ENCODE results near the gene APOL4.
A peak's percentile ranks its signal among the peaks of the same experiment; 100 is the strongest.
"Not testable (repeated sequence)": the region's sequence is repeated elsewhere in the genome, so short reads cannot be mapped to it uniquely, and the experiment has no call there.

Gene APOL4

DNA sequence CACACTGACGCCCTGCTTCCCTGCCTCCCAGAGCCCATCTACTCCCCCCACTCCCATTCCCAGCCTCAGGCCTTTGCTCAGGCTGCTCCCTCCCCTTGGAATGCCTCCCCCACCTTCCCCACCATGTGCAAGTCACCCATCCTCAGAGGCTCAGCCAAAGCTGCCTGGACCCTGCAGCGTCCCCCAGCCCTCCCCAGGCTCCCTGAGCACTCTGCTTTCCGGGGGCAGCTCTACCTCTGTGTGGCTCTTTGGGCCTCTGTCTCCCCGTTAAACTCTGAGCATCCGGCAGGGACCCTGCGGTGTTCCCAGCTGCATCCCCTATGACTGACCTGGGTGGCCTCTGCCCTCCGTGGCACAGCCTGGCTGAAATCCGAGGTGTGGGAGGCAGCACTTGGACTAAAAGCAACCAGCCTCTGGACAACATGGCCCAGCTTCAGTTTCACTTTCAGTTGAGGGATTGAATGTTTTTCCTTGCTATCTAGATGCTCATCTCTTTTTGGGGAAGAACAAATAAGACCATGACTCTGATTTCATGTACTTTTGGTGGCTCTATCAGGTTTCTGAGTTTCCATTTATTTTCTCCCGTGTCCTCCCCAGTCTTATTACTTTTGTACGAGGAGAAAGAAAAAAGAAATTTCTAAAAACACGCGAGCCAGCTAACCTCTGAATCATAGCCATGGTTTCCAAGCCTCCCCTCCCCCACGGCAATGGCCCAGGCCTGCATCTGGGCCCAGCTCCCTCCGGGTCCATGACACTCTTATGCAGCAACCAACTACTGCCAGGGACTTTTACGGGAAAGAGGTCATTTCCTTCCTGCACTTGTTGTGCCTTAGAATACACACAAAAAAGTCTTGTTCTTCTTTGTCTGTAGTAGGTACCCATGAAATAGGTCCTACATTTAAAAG lies 44.8 kb downstream of the APOL4 start:
- no peak for TF ChIP-seq CTCF (IDR thresholded peaks at IDR 0.05; ENCODE audit: low read depth, low read length, missing control alignments)
- peak overlapping the region; percentile 50 for H3K4me3 ChIP-seq (ENCODE audit: low read depth, low read length)
- DNase-seq (ENCODE audit: low read depth): no peak

- H3K4me3 ChIP-seq (ENCODE audit: low read depth, low read length): peak overlapping the region; percentile 50; the same call in 1 of the 2 replicates
- TF ChIP-seq CTCF (IDR thresholded peaks at IDR 0.05; ENCODE audit: low read depth, low read length, missing control alignments): no peak
- no peak for DNase-seq (ENCODE audit: low read depth)
These were observed 45.5 kb downstream of the APOL4 start for GRCh38 chr22:36156119-36156514.

DNA sequence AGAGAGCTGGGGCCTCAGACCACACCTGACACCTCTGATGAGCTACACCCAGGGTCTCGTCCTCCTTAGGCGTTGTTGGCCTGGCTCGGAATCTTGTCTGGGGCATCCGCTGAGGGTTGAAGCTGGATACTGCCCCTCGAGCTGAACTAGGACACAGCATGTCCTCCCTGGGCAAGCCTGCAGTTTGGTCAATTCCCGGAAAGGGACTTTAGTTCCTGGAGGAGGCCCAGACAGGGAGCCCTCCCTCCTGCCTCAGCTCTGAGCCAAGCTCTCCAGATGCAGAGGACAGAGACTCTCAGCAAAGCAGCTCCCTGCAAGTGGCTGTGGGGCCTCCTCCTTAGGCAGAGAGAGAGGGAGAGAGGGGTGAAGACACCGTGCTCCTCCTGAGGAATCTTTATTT lies 45.9 kb downstream of the APOL4 start:
- TF ChIP-seq CTCF (IDR thresholded peaks at IDR 0.05; ENCODE audit: low read depth, low read length, missing control alignments): no peak
- no peak for DNase-seq (ENCODE audit: low read depth)
- H3K4me3 ChIP-seq (ENCODE audit: low read depth, low read length): no peak overlapping the region

GRCh38 chr22:36154423-36154945 lies 47.1 kb downstream of the APOL4 start:
- TF ChIP-seq CTCF (IDR thresholded peaks at IDR 0.05; ENCODE audit: low read depth, low read length, missing control alignments): no peak
- H3K4me3 ChIP-seq (ENCODE audit: low read depth, low read length): no peak overlapping the region
- no peak for DNase-seq (ENCODE audit: low read depth)

DNA sequence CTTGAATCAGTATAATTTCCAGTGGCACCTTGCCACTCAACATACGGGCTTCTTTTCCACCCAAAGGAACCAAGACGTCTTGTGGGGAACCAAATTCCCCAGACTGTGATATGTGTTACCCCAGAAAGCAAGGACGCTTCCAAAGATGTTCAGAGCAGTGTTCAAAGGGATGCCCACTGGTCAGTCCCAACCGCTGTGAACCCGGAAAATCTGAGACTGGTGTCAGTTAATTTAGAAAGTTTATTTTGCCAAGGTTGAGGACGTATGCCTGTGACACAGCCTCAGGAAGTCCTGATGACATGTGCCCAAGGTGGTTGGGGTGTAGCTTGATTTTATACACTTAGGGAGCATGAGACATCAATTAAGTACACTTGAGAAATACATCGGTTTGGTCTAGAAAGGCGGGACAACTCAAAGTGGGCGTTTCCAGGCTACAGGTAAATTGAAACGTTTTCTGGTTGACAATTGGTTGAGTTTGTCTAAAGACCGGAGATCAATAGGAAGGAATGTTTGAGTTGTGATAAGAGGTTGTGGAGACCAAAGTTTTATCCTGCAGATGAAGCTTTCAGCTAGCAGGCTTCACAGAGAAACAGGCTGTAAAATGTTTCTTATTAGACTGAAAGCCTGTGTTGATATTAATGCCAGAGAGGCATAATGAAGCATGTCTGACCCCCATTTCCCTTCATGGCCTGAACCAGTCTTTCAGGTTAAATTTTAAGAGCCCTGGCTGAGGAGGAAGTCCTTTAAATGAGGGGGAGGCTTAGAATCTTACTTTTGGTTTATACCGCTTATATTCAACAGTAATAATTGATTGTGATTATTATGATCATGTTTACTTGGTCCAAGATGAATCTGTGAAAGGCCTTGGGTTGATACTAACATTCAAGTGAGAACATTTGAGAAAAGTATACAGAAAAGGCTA lies 47.8 kb downstream of the APOL4 start:
- H3K4me3 ChIP-seq (ENCODE audit: low read depth, low read length): no peak overlapping the region
- DNase-seq (ENCODE audit: low read depth): no peak
- TF ChIP-seq CTCF (IDR thresholded peaks at IDR 0.05; ENCODE audit: low read depth, low read length, missing control alignments): no peak

- not testable (repeated sequence) for DNase-seq (ENCODE audit: low read depth); H3K4me3 ChIP-seq (ENCODE audit: low read depth, low read length)
These were observed 48.8 kb downstream of the APOL4 start for GRCh38 chr22:36152821-36153220.

GRCh38 chr22:36152088-36152487 lies 49.5 kb downstream of the APOL4 start:
- H3K4me3 ChIP-seq (ENCODE audit: low read depth, low read length): no peak overlapping the region
- no peak for DNase-seq (ENCODE audit: low read depth)
- TF ChIP-seq CTCF (IDR thresholded peaks at IDR 0.05; ENCODE audit: low read depth, low read length, missing control alignments): no peak
